Esophagus muscularis mucosa (tissue), 4 donors: ENCODE results near the gene ZNF14. TPM values are rescaled to one million over a fixed set of nuclear protein-coding genes. Genes with fewer than 3 reads are reported as not detected.

Source experiments
- DNase-seq: peaks from one replicate; pipeline ENCODE4 v3.0.0-alpha.2; 2017; ENCODE audit errors: extremely low spot score
- H3K27ac ChIP-seq, 4 donors: fragments of 200-600 bp; sonication (generic); replicated peaks in 1 of 4; 1 replicate in 3 of 4; 2 replicates in 1 of 4; pipeline ENCODE4 v1.5.1; 2016 to 2019; ENCODE audit warnings: mild to moderate bottlenecking in 1 of 4
- H3K27me3 ChIP-seq, 4 donors: fragments of 200-600 bp; sonication (generic); one replicate each; pipeline versions ENCODE4 v1.5.1 to v1.6.0; 2016 to 2019
- H3K36me3 ChIP-seq, 4 donors: fragments of 200-600 bp; sonication (generic); one replicate each; pipeline ENCODE4 v1.5.1; 2016 to 2019
- H3K4me1 ChIP-seq, 4 donors: fragments of 200-600 bp; sonication (generic); one replicate each; pipeline ENCODE4 v1.5.1; 2016 to 2019
- H3K4me3 ChIP-seq, 4 donors: fragments of 200-600 bp; sonication (generic); 1 replicate in 2 of 4; 2 replicates in 2 of 4; pipeline ENCODE4 v1.5.1; 2016 to 2019; ENCODE audit warnings: mild to moderate bottlenecking in 4 of 4, moderate library complexity in 1 of 4
- H3K9me3 ChIP-seq, 4 donors: fragments of 200-600 bp; sonication (generic); 1 replicate in 3 of 4; 2 replicates in 1 of 4; pipeline ENCODE4 v1.5.1; 2016 to 2019
- CTCF ChIP-seq, 3 experiments: fragments of 200-600 bp in 2 of 3; fragments of 450-650 bp in 1 of 3; sonication (generic) in 2 of 3; IDR thresholded peaks; one replicate each; pipeline ENCODE4 v1.5.1; 2017 to 2019; ENCODE audit warnings: antibody characterized with exemption in 3 of 3, mild to moderate bottlenecking in 2 of 3, moderate library complexity in 1 of 3
- EP300 ChIP-seq: sonication (generic); formaldehyde crosslinking; IDR thresholded peaks from one replicate; pipeline ENCODE4 v1.6.1; 2017; ENCODE audit warnings: antibody characterized with exemption
- POLR2A ChIP-seq: fragments of 450-650 bp; IDR thresholded peaks from one replicate; pipeline ENCODE4 v1.6.1; 2017; ENCODE audit warnings: antibody characterized with exemption, moderate library complexity, mild to moderate bottlenecking, low read depth
- POLR2AphosphoS5 ChIP-seq, 2 donors: sonication (generic); formaldehyde crosslinking; IDR thresholded peaks; one replicate each; pipeline ENCODE4 v1.6.1; 2017; ENCODE audit warnings: antibody characterized with exemption in 2 of 2
- WGBS: methylation state at CpG from one replicate; pipeline ENCODE4 v1.1.5; 2018; 5-methylcytosine and 5-hydroxymethylcytosine counted together
- intact Hi-C: fragments of 100-400 bp; cut with DNase I; formaldehyde crosslinking; loops from one replicate; pipeline ENCODE4 v1.15.1; 2023
- total RNA-seq, 4 donors: library from RNA; depleted of rRNA; stranded (reverse); fragments of >200 nt; gene quantifications; one replicate each; pipeline versions ENCODE4 v1.1.0 to v1.2.1, GENCODE V29; 2016

ZNF14 gene
- total RNA-seq, 4 donors from 2014 or later: 5.1 to 7.9 (median 6.2) TPM

GRCh38 chr19:19679176-19680073, 53.5 kb downstream of the ZNF14 start:
- H3K4me3 ChIP-seq: no peak overlapping the region
- WGBS: 98% methylated on average over 20 of the region's 20 CpGs
- no peaks in the 10 kb centered on the region for H3K9me3 ChIP-seq
- H3K27me3 ChIP-seq: no peaks in the 10 kb centered on the region
- TF ChIP-seq CTCF (IDR thresholded peaks at IDR 0.05): no peak
- no peak for TF ChIP-seq EP300
- TF ChIP-seq POLR2A: no peak
- TF ChIP-seq POLR2AphosphoS5 (IDR thresholded peaks at IDR 0.05): no peak
- no peak for DNase-seq
- H3K27ac ChIP-seq: no peak overlapping the region
- intact Hi-C loops: no loop called here
- peaks cover 32 to 64% (median 52%) of the 10 kb centered on the region in 4 donors for H3K36me3 ChIP-seq
- no peaks in the 10 kb centered on the region for H3K4me1 ChIP-seq

GRCh38 chr19:19677579-19677978, 55.3 kb downstream of the ZNF14 start:
- Histone ChIP-seq H3K4me1 (no peaks in the 10 kb centered on the region), H3K36me3 (peaks cover 32 to 81% (median 59%) of the 10 kb centered on the region in 4 donors), H3K27ac (no peak overlapping the region), H3K4me3 (no peak overlapping the region), H3K9me3 (no peaks in the 10 kb centered on the region), H3K27me3 (no peaks in the 10 kb centered on the region)
- TF ChIP-seq POLR2A (no peak), EP300 (no peak), CTCF (IDR thresholded peaks at IDR 0.05) (no peak), POLR2AphosphoS5 (IDR thresholded peaks at IDR 0.05) (no peak)
- 94% methylated on average over 7 of the region's 7 CpGs for WGBS
- DNase-seq: no peak
- intact Hi-C loops: no loop called here

GRCh38 chr19:19674315-19674714, 58.6 kb downstream of the ZNF14 start:
- Histone ChIP-seq H3K27me3 (no peaks in the 10 kb centered on the region), H3K4me1 (peaks cover 8 to 18% (median 12%) of the 10 kb centered on the region in 4 donors), H3K27ac (no peak overlapping the region), H3K36me3 (peaks cover 17 to 70% (median 44%) of the 10 kb centered on the region in 4 donors), H3K4me3 (no peak overlapping the region), H3K9me3 (no peaks in the 10 kb centered on the region)
- TF ChIP-seq POLR2AphosphoS5 (IDR thresholded peaks at IDR 0.05) (no peak), CTCF (IDR thresholded peaks at IDR 0.05) (no peak), POLR2A (no peak), EP300 (no peak)
- no peak for DNase-seq
- intact Hi-C loops: loop anchor here (5.0 kb wide), 1 partner anchor 58 kb away; the partner anchor contains the start of gene ZNF14
- WGBS: 95% methylated on average over 6 of the region's 6 CpGs

- TF ChIP-seq EP300 (no peak), POLR2A (no peak), CTCF (IDR thresholded peaks at IDR 0.05) (no peak), POLR2AphosphoS5 (IDR thresholded peaks at IDR 0.05) (no peak)
- Histone ChIP-seq H3K4me3 (no peak overlapping the region), H3K36me3 (peaks cover 4 to 55% (median 31%) of the 10 kb centered on the region in 4 donors), H3K27ac (no peak overlapping the region), H3K27me3 (no peaks in the 10 kb centered on the region), H3K9me3 (no peaks in the 10 kb centered on the region), H3K4me1 (peaks cover 9 to 28% (median 20%) of the 10 kb centered on the region in 4 donors)
- intact Hi-C loops: loop anchor here (5.0 kb wide), 1 partner anchor 59 kb away; the partner anchor contains the start of gene ZNF14
- WGBS: 94% methylated on average over 3 of the region's 3 CpGs
- no peak for DNase-seq
Observed at GRCh38 chr19:19672816-19673215, 60.1 kb downstream of the ZNF14 start.
